NCI-H69 (cell line): ENCODE data around the gene CHURC1.
A peak's percentile ranks its signal among the peaks of the same experiment; 100 is the strongest.

Experiments
- DNase-seq: peaks from one replicate; lab custom pipeline; 2025; lab: John Stamatoyannopoulos, UW

Gene CHURC1

GRCh38 chr14:64956697-64957406, 42.6 kb downstream of the CHURC1 start:
- no peak for DNase-seq

DNA sequence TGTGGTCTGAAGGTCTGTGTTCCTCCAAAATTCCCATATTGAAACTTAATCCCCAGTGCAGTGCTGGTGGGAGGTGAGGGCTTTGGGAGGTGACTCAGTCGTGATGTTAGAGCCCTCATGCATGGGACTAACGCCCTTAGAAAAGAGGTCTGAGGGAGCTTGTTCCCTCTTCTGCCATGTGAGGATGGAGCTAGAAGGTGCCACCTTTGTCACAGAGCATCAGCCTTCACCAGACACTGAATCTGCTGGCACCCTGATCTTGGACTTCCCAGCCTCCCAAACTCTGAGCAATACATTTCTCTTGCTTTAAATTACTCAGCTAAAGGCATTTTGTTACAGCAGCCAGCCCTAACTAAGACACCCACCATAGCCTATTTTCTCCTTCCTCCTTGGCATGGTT, 43.9 kb downstream of the CHURC1 start:
- no peak for DNase-seq

DNA sequence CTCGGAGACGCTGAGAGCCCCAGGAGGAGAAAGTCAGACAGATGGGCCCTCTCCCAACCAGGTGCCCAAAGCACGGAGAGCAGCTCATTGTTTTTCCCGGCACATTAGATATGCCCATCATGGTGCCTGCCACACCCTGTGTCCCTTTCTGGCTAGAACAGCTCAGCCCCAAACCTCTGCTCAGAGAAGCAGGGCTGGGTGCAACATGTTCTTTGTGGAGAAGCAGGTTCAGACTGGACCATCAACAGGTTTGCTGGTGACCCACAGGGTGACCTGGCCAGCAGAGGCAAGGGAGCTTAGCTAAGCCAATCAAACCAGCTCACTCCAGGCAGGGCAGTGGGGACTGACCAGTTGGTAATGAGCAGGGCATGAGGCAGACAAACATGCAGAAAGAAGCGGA, 44.5 kb downstream of the CHURC1 start:
- DNase-seq = peak; percentile 50

- peak; percentile 93 for DNase-seq
Observed at GRCh38 chr14:64960762-64961276, 46.6 kb downstream of the CHURC1 start.

DNA sequence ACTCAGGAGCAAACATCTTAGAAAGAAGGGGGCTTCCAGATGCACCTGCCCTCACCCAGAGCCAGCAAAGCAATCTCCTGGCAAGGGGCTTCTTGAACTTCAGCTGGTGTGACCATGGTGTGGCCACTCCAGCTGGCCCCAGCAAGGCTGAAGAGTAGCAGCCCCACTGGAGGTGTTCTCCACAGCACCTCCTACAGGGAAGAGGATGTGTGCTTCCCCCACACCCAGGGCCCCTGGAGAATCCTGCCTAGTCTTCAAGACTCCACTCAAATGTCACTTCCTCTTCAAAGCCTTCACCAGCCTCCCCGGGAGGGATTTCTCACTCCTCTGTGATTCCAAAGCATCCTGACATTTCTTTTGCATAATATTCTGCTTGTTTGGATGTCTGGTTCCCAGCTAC, 49.4 kb downstream of the CHURC1 start:
- peak; percentile 28 for DNase-seq

DNA sequence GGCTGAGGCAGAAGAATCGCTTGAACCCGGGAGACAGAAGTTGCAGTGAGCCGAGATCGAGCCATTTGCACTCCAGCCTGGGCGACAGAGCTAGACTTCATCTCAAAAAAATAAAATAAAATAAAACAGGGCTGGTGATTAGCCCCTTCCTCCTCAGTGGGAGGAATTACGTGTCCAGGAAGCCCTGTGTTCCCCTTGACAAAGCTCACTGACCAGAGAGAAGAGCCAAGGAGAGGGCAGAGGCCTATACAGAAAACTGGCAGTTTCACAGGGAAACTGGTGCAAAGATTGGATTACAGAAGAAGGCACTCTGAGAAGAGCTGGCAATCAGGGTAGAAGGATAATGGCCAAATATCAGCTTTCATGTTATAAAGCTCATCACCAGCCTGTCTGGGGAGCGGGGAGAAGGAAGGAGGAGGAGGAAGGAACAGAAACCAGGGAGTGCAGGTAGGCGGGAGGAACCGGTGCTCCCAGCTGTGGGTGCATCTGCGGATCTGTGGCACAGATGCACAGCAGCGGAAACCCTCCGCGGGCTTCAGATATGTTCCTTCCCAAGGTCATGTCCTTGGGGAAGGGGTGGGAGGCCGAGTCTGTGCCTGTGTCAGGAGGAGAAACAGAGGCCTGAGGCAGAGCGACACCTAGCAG, 51.2 kb downstream of the CHURC1 start:
- no peak for DNase-seq

DNA sequence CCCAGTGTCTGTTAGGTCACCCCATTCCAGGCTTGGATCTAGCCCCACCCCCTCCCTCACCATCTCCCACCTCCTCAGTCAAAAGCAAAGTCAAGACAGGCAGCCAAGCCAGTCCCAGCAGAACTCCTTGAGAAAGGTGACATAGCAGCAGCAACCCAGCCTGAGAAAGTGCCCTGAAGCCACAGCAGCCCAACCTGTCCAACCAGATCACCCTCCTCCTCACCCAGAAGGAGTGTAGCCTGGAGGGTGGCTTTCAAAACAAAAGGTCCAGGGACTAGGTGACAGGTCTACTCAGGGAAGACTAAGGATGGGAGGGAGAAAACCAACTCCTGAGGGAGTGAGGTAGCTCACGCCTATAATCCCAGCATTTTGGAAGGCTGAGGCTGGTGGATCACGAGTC, 52.7 kb downstream of the CHURC1 start:
- no peak for DNase-seq

DNA sequence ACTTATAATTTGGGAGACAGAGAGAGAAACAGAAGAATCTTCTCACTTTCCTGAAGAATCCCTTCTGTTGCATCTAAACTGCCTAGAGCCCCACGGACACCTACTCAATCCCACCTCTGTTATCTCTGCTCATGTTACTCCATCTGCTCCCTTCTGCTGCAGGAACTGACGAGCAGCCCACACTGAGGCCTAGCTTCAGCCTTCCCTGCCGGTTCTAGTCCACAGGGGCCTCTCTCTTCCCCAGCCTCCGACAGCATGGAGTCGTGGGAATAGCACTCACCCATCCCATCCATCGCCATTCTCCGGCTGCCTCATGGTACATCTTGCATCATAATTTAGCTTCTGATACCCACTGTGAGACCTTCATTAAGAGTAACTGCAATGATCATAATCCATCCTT, 53.9 kb downstream of the CHURC1 start:
- DNase-seq = no peak

DNA sequence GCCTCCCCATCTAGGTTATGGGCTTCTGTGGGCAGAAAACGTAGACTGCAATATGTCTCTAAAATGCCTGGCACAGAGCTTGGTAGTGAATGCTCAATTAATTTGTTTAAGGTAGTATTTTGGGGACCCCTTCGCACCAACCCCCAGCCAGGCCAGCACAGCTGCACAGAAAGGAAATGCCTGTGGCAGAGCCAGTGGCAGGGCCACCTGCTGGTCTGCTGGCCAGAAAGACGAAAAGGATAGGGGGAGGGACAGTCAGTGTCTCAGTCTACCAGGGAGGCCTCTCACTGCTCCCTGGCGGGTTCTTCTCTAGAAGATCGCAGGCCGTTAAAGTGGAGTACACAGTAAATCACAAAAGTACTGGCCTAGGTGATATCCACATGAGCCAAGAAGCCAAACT, 54.4 kb downstream of the CHURC1 start:
- peak; percentile 38 for DNase-seq

DNA sequence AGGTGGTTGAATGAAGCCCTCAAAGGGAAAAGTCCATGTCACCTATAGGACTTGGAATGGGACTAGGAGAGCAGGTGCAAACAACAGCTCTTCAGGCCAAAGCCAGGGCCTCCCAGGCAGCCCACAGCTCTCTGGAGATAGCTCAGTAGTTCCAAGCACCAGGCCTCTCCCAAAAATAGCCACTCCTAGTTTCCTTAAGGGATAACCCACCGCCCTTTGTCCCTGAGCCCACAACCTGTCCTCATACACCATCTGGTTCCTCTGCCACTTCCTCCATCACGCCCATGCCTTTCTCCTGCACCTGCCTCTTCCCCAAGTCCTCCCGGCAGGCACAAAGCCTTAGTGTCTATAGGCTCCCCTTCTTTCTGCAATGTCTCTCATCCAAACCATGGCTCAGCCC, 55.8 kb downstream of the CHURC1 start:
- peak; percentile 26 for DNase-seq

- DNase-seq = peak; percentile 58
Observed at GRCh38 chr14:64970776-64971477, 56.7 kb downstream of the CHURC1 start.

- peak; percentile 58 for DNase-seq
Observed at GRCh38 chr14:64971491-64971942, 57.3 kb downstream of the CHURC1 start.

GRCh38 chr14:64971943-64972791, 57.9 kb downstream of the CHURC1 start, which contains the start of gene RAB15:
RAB15 (minus strand) TSS chr14:64972336; CDS start chr14:64972076, 260 bp downstream.
- peak; percentile 80 for DNase-seq

DNA sequence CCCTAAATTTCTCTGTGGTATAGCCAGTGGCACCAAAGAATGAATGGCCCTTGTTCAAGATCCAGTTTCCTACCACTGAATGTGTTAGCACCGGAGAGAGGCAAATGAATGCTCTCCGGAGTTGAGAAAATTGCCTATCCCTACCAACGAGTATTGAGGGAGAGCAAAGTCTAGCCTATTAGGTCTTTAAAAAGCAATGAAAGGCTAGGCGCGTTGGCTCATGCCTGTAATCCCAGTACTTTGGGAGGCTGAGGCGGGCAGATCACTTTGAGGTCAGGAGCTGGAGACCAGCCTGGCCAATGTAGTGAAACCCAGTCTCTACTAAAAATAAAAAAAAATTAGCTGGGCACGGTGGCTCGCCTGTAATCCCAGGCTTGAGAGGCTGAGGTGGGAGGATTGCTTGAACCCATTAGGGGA, 58.8 kb downstream of the CHURC1 start:
- DNase-seq = no peak

DNA sequence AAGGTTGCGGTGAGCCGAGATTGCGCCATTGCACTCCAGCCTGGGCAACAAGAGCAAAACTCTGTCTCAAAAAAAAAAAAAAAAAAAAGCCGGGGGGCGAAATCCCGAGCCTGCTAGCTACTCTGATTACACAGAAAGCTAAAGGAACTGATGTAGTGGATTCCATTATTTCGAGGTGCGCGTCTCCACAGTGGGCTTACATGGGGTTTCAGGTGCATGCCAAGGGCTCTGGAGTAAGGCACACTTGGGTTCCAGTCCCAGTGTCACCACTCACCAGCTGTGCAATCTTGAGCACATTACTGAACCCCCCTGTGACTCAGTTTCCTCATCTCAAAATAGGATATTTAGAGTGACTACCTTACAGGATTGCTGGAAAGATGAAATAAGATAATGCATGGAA, 59.6 kb downstream of the CHURC1 start:
- no peak for DNase-seq

DNA sequence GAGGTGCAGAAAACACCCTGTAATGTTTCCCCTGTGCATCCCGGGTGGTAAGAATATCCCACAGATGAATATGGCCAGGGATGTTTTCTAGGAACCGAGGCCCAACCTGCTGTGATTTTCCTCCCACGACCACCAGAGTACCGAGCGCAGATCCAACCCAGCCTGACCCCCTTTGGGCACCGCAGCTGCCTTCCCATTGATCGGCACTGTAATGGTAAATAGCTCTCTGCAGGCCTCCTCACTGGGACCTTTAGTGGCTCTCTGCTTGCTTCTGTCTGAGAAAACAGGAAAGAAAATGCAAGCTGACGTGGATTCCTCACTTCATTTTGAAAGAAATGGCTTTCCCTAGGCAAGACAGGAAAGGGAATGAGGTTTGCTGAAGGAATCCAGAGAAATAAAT, 60.3 kb downstream of the CHURC1 start:
- DNase-seq = no peak

DNA sequence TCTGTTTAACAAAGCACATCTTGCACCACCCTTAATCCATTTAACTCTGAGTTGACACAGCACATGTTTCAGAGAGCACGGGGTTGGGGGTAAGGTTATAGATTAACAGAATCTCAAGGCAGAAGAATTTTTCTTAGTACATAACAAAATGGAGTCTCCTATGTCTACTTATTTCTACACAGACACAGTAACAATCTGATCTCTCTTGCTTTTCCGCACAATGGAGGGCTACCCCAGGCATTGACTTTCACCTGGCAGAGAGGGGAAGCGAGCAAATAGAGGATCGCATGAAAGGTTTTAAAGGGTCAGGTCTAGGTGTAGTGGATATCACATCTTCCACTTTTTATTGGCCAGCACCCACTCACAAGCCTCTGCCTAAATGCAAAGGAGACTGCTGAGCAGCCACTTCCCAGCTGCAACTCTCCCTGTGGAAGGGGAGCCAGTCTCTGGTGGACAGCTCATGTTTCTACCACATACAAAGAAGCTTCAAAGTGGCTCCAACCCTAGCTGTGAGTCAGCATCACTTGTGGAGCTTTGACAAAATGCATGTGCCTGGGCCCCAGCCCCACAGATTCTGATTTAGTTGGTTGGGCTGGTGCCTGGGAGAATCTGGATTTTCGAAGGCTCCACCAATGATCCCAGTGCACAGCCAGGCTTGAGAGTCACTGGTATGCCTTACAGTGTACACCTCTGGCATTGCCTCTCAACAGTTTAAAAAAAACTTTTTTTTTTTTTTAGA, 65.2 kb downstream of the CHURC1 start:
- DNase-seq = peak; percentile 19

- peak; percentile 74 for DNase-seq
Observed at GRCh38 chr14:64983439-64984310, 69.4 kb downstream of the CHURC1 start.
